GM21723 (cell line): ENCODE results near the gene DNAJC1.
"Not testable (repeated sequence)": the region's sequence is repeated elsewhere in the genome, so short reads cannot be mapped to it uniquely, and the experiment has no call there.

Source experiments
- ATAC-seq: cut with Tn5 transposase; IDR thresholded peaks from one replicate; pipeline ENCODE4 v1.9.1; 2021; ENCODE audit warnings: mild to moderate bottlenecking, moderate library complexity; ENCODE audit not compliant: unreplicated experiment

DNAJC1 gene, protein sequence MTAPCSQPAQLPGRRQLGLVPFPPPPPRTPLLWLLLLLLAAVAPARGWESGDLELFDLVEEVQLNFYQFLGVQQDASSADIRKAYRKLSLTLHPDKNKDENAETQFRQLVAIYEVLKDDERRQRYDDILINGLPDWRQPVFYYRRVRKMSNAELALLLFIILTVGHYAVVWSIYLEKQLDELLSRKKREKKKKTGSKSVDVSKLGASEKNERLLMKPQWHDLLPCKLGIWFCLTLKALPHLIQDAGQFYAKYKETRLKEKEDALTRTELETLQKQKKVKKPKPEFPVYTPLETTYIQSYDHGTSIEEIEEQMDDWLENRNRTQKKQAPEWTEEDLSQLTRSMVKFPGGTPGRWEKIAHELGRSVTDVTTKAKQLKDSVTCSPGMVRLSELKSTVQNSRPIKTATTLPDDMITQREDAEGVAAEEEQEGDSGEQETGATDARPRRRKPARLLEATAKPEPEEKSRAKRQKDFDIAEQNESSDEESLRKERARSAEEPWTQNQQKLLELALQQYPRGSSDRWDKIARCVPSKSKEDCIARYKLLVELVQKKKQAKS

DNA sequence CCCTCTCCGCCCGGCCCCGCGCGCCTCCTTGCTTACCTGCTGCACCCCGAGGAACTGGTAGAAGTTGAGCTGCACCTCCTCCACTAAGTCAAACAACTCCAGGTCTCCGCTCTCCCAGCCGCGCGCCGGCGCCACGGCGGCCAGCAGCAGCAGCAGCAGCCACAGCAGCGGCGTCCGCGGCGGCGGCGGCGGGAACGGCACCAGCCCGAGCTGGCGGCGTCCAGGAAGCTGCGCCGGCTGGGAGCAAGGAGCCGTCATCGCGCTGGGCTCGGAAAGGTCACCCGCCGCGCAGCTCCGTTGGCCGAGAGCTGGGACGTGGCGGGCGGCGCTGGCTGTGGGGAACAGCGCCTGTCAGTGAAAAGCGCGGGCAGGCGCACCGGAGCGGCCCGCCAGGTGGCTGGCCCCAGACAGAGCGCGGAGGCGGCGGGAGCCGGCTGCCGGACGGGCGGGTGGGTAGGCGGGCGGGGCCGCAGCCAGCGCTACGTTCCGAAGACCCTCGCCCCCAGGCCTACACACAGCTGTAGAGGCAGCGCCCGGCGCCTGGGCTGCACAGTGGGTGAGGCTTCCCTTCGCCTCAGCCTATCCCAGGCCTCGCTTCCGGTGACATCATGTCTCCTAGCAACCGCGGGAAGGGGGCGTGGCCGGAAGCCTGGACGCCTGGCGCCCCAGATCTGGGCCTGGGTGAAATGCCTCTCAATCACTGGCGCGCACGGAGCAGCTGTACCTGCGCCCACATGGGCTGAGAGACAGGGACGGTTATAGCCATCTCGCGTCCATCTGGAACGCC, at the start of gene DNAJC1:
TSS of gene DNAJC1 (minus strand) at position 554 of the 787 bp plus-strand sequence. CDS start at position 258, 296 bp downstream.
- peak; percentile 94 for ATAC-seq

DNA sequence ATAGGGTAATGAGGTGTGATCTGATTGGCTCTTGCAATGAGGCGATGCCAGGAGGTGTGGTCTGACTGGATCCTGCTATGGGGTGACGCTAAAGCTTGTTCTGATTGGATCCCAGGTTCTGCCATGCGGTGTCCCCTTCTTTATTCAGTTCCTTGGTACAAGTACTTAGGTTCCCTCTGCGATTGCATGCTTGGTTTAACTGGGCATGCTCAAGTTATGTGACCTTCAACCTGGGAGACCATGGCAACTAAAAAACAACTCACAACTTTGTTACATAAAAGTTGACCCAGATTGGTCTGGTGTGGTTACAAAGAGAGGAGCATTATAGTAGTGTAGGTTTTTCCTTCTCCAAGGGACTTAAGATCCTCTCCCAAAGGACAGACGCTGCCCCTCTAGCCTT, 49.5 kb upstream of the DNAJC1 start:
- no peak for ATAC-seq

DNA sequence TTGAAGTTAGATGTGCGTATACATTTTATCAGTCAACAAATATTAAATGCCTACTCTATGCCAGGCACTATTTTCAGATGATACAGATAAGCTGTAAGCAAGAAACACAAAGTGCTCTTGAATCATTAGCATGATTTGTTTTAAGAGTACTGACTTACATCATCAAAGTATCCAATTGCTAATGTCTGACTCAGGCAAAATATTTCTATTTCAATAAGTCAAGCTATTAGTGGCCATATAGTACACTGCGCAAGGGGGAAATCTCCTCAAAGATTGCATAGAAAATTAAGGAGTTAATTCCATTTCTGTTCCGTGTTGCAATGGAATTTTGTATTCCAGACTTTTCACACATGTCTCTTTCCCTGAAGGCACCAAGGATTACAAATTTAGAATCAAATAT, 46.1 kb upstream of the DNAJC1 start:
- no peak for ATAC-seq

DNA sequence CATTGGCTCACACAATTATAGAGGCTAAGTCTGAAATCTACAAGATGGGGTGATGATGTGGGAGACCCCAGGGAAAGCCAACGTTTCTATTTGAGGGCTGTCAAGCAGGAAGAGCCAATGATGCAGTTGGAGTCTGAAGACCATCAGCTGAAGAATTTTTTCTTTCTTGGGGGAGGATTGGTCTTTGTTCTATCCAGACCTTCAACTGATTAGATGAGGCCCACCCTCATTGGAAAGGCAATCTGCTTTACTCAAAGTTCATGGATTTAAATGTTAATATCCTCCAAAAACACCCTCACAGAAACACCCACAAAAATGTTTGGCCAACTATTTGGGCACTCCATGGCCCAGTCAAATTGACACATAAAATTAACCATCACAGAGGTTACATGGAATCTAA, 44.3 kb upstream of the DNAJC1 start:
- no peak for ATAC-seq

DNA sequence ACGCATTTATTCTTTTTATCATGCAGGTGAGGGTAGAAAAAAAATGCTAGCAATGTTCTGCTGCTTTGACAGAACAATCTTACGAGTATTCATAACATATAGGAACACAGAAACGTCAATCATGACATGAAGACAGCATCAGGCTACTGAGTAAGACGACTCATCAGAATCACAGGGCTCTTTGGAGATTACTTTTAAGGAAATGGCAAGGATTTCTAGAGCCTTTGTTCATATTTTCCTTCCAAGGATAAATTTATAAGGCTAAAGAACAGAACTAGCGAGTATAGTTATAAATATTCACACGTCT, 39.8 kb upstream of the DNAJC1 start:
- ATAC-seq, result no peak

DNA sequence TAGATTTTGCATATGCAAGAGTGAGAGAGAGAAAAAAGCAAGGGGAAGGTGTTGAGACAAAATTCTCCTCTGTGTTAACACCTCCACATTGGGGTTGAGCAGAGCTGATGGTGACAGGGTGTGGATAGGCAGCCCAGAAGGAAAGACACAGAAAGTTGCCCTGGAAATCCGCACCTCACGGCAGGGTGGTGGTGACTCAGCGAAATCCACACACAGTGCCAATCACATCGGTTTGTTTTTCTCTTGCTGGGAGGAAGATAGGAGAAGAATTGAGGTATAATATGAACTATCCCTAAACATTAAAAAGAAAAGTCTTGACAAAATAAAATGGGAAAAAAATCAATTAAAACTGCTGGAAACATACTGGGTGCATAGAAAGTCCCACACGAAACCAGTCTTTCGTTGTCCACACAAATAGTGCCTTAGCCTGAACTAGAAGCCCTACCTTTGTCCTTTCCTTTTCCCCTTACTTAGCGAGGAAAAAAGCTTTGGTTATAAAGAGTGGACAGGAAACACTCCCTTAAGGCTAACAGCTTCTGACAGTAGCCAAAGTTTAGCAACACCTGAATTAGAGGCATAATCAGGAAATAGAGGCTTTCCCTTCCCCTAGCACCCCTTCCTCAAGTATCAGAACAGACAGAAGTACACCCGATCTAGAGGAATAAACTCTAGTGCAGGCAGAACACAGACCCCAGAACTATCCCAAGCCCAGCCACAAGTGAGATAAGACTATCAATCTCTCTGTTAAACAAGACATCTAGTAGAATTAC, 39.2 kb upstream of the DNAJC1 start:
- no peak for ATAC-seq

DNA sequence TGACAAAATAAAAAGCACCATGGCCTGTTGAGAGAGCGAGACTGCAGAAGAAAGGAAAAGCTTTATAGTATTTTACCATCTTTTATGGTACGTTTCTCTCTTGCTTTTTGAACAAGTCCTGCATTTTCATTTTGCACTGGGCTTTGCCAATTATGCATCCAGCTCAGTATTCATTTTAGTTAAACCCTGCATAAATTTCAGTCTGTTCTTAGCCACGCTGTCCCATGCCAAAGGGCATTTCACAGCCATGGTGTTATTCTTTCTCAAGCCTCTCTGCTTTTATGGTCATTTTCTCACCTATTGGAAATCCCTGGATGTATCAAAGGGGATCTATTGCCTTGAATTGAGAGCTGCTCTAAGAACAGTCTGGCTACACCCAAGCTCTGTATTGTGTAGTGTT, 30.8 kb upstream of the DNAJC1 start:
- no peak for ATAC-seq

DNA sequence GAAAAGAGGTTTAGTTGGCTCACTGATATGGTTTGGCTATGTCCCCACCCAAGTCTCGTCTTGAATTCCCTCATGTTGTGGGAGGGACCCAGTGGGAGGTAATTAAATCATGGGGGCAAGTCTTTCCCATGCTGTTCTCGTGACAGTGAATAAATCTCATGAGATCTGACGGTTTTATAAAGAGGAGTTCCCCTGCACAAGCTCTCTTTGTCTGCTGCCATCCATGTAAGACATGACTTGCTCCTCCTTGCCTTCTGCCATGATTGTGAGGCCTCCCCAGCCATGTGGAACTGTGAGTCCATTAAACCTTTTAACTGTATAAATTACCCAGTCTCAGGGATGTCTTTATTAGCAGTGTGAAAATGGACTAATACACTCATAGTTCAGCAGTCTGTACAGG, 28.7 kb upstream of the DNAJC1 start:
- ATAC-seq, result not testable (repeated sequence)

DNA sequence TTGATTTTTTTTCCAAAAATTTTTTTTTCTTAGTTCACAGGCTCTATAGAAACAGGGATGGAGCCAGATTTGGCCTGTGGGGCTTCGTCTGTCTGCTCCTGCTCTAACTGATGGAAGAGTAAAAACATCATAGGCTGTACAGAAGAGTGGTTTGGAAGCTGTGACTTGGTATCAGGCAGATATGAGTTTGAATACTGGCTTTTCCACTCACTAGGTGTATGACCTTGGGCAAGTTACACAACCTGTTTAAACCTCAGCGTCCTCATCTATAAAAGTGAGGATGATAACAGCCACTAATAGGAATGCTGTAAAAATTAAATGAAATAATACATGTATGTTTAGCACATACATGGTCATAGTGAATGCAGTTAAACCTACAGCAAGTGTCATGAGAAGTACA, 26.9 kb upstream of the DNAJC1 start:
- no peak for ATAC-seq

DNA sequence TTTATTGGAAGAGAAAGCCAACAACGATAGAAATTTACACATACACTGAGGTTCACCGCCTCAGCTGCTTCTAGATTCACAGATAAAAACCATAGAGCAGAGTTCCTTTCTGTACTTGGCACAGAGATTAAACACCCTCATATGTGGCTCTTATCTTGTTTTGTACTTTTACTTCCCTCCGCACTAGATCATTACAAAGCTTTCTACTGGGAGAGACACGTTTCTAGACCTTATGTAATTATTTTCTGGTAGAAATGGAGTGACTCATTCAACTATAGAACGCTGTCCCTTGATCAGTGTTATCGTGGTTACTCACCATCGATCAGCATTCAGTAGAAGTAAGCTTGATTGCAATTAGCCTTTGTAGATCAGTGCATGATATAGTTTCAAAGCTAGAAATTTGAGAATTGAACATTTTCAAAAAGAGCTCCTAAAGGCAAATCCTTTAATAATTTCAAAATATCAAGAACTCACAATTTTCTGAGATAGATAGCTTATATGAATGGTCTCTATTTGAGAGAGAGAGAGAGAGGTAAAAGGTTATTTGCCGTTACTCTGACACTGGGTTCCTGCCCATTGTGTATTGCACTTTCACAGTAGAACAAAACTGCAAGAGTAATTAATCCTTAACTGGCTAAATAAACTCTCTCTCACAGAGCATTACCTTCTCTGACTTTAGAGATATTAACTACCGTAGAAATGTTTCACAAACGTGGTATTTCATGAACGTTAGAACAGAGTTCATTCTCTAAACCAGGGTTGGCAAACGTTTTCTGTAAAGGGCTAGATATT, 26.1 kb upstream of the DNAJC1 start:
- no peak for ATAC-seq

DNA sequence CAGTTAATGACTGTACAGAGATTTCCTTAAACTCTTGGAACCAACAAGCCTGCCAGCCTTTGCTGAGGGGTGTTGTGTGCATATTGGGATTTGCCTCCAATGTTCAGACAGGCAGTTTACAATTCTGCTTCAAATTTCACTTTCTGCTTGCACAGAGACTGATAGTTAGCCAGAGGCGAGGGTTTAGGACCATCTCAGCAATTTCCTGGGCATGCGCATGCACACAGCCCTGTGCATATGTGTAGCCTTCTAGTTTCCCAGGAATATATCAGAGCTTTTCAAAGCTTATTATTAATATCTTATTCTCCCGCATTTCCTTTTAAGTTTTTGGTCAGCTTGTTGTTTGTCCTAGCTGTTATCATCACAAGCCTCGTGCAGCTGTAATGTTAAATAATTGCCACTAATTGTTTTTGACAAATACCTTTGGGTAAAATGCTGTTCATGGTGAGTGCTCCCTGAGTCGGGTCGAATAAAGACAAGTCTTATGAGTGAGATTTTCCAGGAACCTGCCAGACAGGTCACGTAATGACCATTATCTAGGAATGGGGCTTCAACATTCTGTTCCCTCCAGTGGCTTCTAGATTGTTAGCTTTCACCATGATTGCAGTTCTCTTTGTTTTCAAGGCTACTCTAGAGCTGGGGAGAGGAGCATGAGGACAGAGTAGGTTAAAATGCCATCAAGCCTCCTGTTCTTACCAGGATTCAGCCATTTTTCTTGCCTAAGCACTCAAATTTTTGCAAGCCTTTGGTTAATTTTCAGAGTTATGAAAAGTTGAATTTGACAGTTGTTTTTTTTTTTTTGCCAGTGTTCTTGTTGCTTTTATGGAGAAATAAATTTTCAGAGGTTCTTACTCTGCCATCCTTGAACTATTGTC, 24.1 kb upstream of the DNAJC1 start:
- ATAC-seq, result no peak

DNA sequence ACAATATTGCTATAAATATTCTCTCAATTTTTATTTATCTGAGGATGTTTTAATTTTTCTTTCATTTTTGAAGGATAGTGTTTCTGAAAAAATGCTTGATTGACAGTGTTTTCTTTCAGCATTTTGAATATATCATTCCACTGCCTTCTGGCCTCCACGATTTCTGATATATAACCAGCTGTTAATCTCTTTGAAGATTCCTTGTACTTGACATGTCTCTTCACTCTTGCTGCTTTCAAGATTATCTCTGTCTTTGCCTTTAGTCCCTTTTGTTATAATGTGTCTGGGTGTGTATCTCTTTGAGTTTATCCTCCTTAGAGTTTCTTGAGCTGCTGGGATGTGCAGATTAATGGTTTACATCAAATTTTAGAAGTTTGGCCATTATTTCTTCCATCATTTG, 22.8 kb upstream of the DNAJC1 start:
- ATAC-seq, result no peak

DNA sequence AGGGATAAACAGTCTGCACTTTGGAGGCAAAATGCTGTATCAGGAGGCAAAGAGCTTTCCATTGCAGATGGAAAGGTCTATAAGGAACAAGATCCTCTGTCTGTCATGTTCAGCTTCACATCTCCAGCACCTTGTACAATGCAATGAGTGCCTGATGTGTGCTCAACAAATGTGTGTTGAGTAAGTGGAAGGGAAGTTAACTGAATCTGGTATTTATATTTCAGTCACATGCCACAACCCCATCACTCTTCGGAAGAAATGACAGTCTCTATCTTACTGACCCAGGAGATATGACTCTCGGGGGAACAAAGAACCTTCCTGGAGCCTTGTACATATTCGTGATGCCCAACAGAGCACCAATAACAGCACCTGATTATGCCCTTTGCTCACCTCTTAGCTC, 20.0 kb upstream of the DNAJC1 start:
- ATAC-seq, result no peak

DNA sequence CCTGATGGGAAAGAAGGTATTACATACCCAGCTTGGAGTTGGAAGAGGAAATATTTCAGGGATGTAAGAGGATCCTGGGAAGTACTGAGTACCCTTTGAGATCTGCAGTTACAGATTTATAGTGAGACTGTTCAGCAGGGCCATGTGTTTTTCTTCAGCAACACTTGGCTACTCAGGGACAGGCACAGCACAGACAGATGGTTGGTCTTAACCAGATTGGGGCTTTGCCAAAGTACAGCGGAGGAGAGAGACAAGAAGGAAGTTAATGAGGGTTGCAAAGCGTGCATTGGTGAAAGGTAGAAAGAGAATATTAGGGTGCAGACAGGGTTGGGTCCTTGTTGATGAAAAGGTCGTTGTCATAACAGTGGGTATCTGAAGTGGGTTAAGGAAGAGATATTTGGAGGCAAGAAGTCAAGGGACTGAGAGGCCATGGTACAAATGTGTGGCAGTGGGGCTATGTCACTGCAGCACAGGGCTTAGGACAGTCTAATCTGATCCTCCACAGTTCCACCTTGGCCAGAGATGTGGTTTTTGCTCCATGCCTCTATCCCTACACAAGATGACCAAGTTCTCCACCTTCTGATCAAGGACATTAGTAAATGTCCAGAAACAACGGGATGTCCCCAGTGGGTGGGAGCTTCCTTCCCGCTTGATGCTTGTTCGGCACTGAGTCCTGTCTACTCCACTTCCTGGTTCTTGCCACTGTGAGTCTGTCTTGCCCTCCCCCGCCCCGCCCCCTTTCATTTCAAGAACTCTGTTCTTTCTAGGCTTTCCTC, 18.9 kb upstream of the DNAJC1 start:
- no peak for ATAC-seq

DNA sequence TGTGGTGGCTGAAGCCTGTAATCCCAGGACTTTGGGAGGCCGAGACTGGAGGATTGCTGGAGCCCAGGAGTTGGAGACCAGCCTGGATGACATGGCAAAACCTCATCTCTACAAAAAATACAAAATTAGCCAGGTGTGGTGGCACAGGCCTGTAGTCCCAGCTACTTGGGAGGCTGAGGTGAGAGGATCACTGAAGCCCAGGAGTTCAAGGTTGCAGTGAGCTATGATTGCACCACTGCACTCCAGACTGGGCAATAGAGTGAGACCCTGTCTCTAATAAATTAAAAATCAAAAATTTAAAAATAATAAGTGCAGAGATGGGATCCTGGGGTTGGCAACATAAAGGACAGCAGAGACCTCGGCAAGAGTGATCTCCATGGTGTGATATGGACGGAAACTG, 17.6 kb upstream of the DNAJC1 start:
- ATAC-seq, result not testable (repeated sequence)

DNA sequence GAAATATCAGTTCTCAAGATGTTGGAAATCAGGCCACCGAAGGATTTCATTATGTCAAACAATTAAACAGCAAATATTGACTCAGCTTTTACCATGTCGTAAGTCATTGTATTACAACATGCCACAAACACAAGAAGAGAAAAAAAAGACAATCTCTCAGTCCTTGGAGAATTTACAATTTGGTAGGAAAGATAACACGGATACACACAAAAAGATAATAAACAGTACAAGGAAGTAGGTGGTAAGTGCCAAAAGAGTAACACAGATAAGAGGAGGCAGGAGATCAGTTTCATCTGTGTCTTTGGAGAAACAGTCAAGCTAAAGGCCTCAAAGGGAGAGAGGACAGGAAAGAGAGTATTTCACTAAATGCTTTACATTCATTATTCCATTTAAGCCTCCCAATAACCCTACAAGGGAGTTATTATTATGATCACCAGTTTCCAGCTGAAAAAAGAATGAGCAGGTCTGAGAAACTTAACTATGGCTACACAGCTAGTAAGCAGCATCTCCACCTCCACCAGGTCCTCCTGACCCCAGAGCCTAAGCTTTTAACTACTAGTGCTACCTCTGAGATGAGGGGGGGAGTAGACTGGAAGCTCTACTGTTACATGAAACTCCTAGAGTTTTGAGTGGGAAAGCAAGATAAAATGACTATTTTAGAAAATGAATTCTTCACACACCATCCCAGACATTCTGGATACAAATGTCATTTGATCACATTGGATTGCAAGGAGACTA, 13.9 kb upstream of the DNAJC1 start:
- no peak for ATAC-seq

DNA sequence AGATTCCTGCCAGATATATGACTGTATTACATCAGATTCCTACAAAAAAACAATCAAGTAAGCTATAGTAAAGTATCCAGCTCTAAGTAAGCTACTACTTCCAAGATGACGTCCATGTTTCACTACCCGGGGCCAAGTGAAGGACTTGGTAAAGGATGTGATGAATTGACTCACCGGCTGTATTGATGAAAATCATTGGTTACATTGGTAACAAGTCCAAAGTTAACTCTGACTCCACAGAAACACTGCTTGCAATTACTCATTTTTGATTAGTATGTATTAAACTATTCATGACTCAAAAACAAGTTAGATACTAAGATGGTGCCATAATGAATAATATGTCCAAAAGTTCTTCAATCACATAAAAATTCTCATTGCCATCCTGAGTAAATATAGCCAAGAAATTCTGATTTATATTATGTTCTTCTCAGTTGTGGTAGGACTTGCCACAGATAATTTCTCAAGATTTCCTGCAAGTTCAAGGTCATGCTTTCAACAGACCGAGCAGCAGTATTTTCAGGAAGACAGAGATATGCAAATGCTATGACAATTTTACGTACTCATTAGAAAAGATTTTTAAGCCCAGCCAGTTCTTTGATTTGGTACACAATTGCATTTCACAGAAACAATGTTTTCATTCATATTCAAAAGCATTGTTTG, 12.6 kb upstream of the DNAJC1 start:
- no peak for ATAC-seq

DNA sequence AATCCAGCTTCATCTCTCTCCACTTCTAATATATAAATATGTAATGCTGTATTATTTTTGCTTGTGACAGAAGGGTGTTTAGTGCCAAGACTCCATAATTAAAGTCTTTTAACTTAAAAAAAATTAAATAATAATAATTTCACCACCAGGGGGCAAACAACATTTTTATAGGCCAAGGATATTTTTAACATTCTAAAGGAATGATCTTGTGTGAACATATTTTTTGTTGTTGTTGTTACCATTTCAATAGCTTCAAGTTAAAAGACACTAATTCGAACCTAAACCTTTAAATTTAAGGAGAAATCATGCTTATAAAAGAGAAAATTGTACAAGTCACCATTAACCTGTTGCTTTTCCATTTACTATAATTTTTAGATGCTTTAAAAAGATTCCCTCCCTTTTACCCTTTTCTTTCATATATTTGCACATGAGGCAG, 7.5 kb upstream of the DNAJC1 start:
- no peak for ATAC-seq
